OCI-LY3 (cell line): ENCODE results near the gene RRP7A.

Source experiments
- EZH2phosphoT487 ChIP-seq: fragments of 200-600 bp; shearing (Covaris generic); IDR thresholded peaks from 2 replicates; pipeline ENCODE4 v1.6.1; 2018; ENCODE audit warnings: antibody characterized with exemption, mixed run types, low read depth
- TF ChIP-seq, protein P1 (sequence below): fragments of 200-600, 300-600 bp; sonication (generic); IDR thresholded peaks from 2 replicates; pipeline ENCODE4 v1.5.1; 2014; ENCODE audit warnings: antibody characterized with exemption, low read length, low read depth

DNA sequence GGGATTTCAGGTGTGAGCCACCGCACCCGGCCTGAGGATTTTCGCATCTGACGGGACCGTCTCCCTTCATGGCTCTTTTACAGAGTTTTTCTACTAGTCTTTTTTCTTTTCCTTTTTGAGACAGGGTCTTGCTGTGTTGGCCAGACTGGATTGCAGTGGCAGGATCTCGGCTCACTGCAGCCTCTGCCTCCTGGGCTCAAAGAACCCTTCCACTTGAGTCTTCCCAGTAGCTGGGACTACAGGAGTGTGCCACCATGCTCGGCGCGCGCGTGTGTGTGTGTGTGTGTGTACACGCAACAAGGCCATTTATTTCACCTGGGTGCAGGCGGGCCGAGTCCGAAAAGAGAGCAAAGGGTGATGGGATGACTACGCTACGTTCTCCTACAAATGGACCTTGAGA, 45.1 kb upstream of the RRP7A start:
- TF ChIP-seq, protein P1, sequence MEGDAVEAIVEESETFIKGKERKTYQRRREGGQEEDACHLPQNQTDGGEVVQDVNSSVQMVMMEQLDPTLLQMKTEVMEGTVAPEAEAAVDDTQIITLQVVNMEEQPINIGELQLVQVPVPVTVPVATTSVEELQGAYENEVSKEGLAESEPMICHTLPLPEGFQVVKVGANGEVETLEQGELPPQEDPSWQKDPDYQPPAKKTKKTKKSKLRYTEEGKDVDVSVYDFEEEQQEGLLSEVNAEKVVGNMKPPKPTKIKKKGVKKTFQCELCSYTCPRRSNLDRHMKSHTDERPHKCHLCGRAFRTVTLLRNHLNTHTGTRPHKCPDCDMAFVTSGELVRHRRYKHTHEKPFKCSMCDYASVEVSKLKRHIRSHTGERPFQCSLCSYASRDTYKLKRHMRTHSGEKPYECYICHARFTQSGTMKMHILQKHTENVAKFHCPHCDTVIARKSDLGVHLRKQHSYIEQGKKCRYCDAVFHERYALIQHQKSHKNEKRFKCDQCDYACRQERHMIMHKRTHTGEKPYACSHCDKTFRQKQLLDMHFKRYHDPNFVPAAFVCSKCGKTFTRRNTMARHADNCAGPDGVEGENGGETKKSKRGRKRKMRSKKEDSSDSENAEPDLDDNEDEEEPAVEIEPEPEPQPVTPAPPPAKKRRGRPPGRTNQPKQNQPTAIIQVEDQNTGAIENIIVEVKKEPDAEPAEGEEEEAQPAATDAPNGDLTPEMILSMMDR, result no peak
- no peak for TF ChIP-seq EZH2phosphoT487
